Esophagus (tissue), 2 donors: Measurements from ENCODE around the gene C5orf58. TPM values are rescaled to one million over a fixed set of nuclear protein-coding genes. Genes with fewer than 3 reads are reported as not detected.

Experiments
- H3K27ac ChIP-seq, 2 donors: one replicate each; pipeline ENCODE4 v1.5.1; 2013; ENCODE audit warnings: low read depth in 2 of 2, mild to moderate bottlenecking in 2 of 2, inconsistent platforms in 1 of 2, low read length in 1 of 2, moderate library complexity in 1 of 2
- H3K27me3 ChIP-seq, 2 donors: one replicate each; pipeline ENCODE4 v1.6.1; 2013; ENCODE audit warnings: low read length in 2 of 2, control low read depth in 1 of 2, mild to moderate bottlenecking in 1 of 2; ENCODE audit not compliant: insufficient read depth in 2 of 2, control insufficient read depth in 1 of 2
- H3K36me3 ChIP-seq, 2 donors: one replicate each; pipeline ENCODE4 v1.6.1; 2013; ENCODE audit warnings: low read length in 1 of 2; ENCODE audit not compliant: control insufficient read depth in 2 of 2, insufficient read depth in 2 of 2
- H3K4me1 ChIP-seq, 2 donors: one replicate each; pipeline ENCODE4 v1.6.1; 2013; ENCODE audit warnings: low read length in 1 of 2; ENCODE audit not compliant: control insufficient read depth in 2 of 2, insufficient read depth in 2 of 2
- H3K4me3 ChIP-seq, 2 donors: one replicate each; pipeline ENCODE4 v1.5.1; 2013; ENCODE audit warnings: low read length in 2 of 2, mild to moderate bottlenecking in 2 of 2, low read depth in 1 of 2, moderate library complexity in 1 of 2
- H3K9me3 ChIP-seq, 2 donors: one replicate each; pipeline ENCODE4 v1.6.1; 2013; ENCODE audit warnings: mild to moderate bottlenecking in 2 of 2, low read depth in 1 of 2, low read length in 1 of 2, moderate library complexity in 1 of 2; ENCODE audit not compliant: control insufficient read depth in 2 of 2, insufficient read depth in 1 of 2
- WGBS, 2 donors: extraction: QIAGEN DNeasy Blood & Tissue Kit; methylation state at CpG; one replicate each; pipeline ENCODE4 v1.1.7; 2013; 5-methylcytosine and 5-hydroxymethylcytosine counted together
- polyA plus RNA-seq, 2 donors: library from polyadenylated mRNA; stranded (reverse); fragments of 200-250 nt; gene quantifications; one replicate each; pipeline ENCODE4 v1.2.3, GENCODE V29; 2013
- donor health status: healthy with polysubstance abuse.
- donor health status: Bipolar disorder and iron deficiency.

Gene C5orf58
- polyA plus RNA-seq, 2 donors, result 0.06 TPM; not detected in 1

DNA sequence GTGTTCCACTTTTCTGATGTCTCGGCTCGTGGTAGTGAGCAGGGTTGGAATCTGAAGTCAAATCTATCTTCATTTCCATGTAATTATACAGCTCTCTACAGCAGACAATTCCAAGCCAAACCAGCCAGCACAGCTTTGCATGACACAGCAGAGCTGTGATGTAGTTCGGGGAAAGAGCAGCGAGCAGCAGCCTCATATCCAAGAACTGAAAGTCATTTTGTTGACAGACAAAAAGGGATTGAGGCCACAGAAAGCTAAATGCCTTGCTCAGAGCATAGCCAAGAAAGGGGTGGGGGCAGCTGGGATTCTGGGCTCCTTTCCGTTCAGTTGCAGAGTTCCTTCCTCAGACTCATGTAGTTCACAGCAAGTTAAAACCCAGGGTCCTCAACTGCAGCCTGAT is 32.7 kb downstream of the C5orf58 start:
- H3K4me1 ChIP-seq, result peaks cover 0 to 3% of the 10 kb centered on the region in 2 donors
- H3K27me3 ChIP-seq, result no peaks in the 10 kb centered on the region
- H3K27ac ChIP-seq, result no peak overlapping the region
- peaks cover 0 to 4% of the 10 kb centered on the region in 2 donors for H3K36me3 ChIP-seq
- H3K9me3 ChIP-seq, result no peaks in the 10 kb centered on the region
- H3K4me3 ChIP-seq, result no peak overlapping the region
- 34 to 44% methylated on average over 5 of the region's 5 CpGs for WGBS, 2 donors

DNA sequence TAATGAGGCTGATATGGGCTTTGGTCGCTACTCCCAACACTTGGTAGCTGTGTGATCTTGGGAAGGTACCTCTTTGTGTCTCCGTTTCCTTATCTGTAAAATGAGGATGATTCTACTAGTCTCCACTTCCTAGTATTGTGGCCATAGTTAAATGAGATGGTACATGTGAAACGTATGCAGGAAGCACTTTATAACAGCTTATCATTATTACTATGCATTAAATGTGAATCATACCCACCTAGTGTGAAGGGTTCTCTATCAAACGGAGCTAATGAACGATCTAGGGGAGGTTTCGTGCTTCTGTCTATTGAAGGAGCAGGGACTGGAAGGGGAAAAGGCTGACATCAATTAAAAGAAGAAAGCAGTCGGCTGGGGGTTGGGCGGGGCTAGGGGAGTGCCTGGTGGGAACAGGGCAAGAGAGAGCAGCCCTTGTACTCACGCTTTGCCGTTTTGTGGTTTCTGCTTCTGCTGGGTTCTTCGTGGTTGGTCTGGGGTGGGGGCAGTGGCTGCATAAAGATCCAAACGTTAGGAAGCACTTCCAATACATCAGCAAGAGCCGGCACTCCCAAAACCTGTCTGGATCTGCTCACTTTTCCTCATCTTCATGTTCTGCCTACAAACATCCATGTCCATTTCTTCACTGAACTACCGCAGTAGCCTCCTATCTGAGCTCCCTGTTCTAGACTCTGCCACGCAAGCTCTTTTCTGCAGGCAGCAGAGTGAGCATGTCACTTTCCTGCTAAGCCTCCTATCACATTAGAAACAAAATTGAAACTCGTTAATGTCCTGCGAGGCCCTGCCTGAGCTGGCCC is 34.0 kb downstream of the C5orf58 start:
- WGBS, 2 donors, result 56 to 57% methylated on average over 17 of the region's 17 CpGs
- Histone ChIP-seq H3K27ac (peak overlapping the region in 1 of 2 donors; percentile 20), H3K27me3 (no peaks in the 10 kb centered on the region)

DNA sequence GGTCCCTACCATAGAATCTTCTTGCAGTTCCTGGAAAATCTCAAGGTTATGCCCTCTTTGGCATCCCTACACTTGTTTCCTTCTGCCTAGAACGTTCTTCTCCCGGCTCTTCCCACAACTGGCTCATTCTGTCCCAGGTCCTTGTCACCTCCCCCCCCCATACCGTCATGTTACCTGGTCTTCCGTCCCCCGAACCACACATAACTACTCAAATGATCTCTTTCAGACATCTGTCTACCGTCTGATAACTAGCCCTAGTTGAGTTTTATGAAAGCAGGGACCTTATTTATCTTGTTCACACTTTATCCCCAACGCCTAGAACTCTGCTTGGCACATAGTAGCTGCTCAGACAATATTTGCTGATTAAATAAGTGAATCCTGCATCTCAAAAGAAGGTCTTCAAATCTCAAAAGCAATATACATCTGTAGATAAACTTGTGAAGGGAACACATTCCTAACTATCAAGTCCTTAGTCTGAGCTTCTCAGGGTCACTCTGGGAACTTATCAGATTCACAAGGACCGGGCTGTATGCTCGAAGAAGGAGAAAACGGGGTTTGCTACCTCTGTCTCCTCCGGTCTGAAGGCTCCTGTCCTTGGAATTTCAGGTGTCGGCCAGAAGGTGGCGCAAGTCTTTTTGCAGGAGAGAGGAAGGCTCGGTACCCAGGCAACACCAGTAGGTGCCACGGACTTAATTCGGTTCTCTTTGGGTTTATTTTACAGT is 34.8 kb downstream of the C5orf58 start:
- Histone ChIP-seq H3K27ac (peak overlapping the region in 1 of 2 donors; percentile 20), H3K4me3 (no peak overlapping the region), H3K27me3 (no peaks in the 10 kb centered on the region), H3K9me3 (no peaks in the 10 kb centered on the region), H3K4me1 (peaks cover 0 to 3% of the 10 kb centered on the region in 2 donors), H3K36me3 (no peaks in the 10 kb centered on the region)
- WGBS, 2 donors, result 27 to 30% methylated on average over 16 of the region's 16 CpGs

More for the DNA sequence above, 34.0 kb downstream of the C5orf58 start:
- no peaks in the 10 kb centered on the region for H3K9me3 ChIP-seq
- no peaks in the 10 kb centered on the region for H3K36me3 ChIP-seq
- peaks cover 0 to 3% of the 10 kb centered on the region in 2 donors for H3K4me1 ChIP-seq
- H3K4me3 ChIP-seq, result no peak overlapping the region

DNA sequence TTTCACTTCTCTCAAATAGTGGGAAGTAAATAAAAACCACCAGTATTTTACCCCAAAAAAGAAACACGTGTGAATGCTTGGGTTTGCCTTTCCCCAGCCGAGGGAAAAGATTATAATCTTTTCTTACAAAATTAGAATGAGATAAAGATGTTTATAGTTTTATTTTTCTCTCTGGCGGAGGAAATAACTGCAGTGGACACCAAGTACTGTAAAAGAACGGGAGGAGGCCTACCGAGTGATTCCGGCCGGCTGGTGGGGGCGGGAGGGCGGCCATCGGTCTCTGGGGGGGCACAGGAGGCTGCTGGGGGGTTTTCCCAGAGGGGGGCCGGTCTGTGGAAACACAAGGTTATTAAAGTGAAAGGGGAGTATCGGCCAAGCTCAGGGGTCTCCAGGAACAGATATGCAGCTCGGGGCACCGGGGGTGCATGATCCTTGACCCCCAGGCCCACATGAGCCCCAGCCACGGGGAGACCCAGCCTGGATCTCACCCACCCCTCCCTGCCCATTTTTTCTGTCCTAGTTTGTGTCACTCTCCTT is 35.4 kb downstream of the C5orf58 start:
- 36 to 41% methylated on average over 15 of the region's 15 CpGs for WGBS, 2 donors
- Histone ChIP-seq H3K4me1 (peaks cover 0 to 3% of the 10 kb centered on the region in 2 donors), H3K9me3 (no peaks in the 10 kb centered on the region), H3K4me3 (no peak overlapping the region), H3K36me3 (no peaks in the 10 kb centered on the region), H3K27ac (peak overlapping the region in 1 of 2 donors; percentile 17), H3K27me3 (no peaks in the 10 kb centered on the region)

DNA sequence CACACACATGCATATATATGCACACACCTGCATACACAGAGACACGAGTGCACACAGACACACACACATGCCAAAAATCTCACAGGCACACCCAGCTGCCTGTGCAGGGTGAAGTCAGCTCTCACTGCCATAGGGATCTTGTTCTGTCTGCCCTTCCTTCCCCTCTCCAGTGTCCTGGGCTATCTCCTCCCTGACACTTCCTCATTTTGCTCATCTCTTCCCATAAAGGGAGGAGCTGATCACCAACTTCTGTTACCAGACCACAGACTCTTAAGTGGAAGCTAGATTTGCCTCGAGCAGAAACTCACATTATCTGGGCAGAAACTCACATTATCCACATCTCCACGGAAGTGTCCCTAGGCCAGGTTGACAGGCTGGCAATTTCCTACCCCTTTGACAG is 36.1 kb downstream of the C5orf58 start:
- H3K27me3 ChIP-seq, result no peaks in the 10 kb centered on the region
- H3K9me3 ChIP-seq, result no peaks in the 10 kb centered on the region
- H3K4me1 ChIP-seq, result peaks cover 0 to 3% of the 10 kb centered on the region in 2 donors
- H3K4me3 ChIP-seq, result no peak overlapping the region
- WGBS, 2 donors, result 37 to 60% methylated on average over 3 of the region's 3 CpGs
- peak overlapping the region in 1 of 2 donors; percentile 26 for H3K27ac ChIP-seq
- no peaks in the 10 kb centered on the region for H3K36me3 ChIP-seq

DNA sequence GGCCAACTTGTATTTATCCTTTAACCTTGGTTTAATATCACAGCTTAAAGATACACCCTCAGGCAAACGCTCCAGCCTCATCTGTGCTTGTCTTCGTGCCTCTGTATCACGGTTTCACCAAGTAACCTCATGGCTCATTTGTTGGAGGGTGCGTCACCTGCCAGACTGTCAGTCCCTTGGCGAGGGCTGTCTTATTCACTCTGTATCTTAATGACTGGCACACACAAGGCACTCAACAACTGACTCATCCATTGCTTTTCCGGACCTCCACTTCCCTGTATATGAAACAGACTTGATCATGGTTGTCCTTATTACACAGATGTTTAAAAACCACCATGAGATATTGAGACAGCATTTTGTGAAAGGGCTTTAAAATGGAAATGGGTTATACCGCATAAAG is 36.8 kb downstream of the C5orf58 start:
- Histone ChIP-seq H3K27ac (no peak overlapping the region), H3K9me3 (no peaks in the 10 kb centered on the region), H3K36me3 (no peaks in the 10 kb centered on the region), H3K27me3 (no peaks in the 10 kb centered on the region), H3K4me3 (no peak overlapping the region), H3K4me1 (peaks cover 0 to 3% of the 10 kb centered on the region in 2 donors)
- WGBS, 2 donors, result 76 to 79% methylated on average over 7 of the region's 7 CpGs

DNA sequence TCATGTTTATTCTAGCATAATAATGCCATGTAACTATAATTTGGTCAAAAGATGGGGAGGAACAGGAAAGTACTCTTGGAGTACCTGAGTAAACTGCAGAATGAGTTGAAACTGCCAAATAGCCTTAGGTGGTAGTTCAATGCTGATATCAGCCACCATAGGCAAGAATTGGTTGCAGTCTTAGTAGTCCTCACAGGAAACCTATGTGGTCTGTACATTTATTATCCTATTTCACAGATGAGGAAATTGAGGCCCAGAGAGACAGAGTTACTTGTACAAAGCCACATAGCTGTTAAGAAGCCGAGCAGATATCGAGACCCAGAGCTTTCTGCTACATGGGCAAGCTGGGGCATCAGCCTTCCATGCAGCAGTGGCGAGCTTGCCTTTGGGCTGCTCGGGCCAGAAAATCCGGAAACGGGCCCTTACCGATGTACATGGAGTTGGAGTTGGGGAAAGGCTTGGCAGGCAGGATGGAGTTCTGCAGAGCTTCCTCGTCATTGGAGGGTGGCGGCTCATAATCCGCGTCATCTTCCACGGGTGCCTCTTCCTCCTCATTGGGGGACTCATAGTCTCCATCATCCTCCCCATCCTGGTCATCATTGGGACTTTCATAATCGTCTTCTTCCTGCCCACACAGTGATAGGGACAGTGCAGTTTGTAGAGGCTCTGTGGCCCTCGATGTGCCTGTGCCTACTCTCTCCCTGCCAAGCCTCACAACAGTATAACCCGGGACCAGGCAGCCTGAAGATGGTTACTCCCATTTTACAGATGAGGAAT is 37.7 kb downstream of the C5orf58 start:
- H3K9me3 ChIP-seq, result no peaks in the 10 kb centered on the region
- no peak overlapping the region for H3K27ac ChIP-seq
- no peaks in the 10 kb centered on the region for H3K27me3 ChIP-seq
- no peaks in the 10 kb centered on the region for H3K36me3 ChIP-seq
- 83 to 85% methylated on average over 15 of the region's 15 CpGs for WGBS, 2 donors
- H3K4me1 ChIP-seq, result peaks cover 0 to 3% of the 10 kb centered on the region in 2 donors
- no peak overlapping the region for H3K4me3 ChIP-seq

DNA sequence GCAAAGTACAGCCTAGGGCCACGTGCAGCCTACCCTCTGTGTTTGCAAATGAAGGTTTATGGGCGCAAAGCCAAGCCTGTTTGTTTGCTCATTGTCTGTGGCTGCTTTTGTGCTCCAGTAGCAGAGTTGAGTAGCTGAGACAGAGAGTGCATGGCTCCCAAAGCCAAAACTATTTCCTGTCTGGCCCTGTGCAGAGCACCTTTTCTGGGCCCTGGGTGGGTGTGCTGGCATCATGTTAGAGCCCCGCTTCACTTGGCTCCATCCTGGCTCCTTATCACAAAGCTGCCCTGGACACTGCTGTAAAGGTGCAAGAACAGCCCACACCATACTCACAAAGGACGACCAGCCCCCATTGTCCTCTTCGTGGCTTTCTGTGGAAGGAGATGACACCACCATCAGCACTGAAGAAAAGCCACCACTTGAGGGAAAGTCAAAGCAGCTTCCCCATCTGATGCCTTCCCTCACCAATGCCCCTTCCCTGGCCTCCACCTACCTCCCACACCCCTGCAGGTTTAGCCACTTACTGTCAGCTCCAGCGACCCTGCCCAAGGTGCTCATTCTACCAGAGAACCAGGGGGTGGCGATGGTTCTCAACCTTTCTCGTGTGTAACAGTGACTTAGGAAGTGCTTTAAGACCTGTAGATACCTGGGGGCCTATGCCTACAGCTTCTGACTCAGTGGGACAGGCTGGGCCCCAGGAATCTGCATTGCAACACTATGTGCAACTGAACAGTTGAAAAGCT is 41.4 kb downstream of the C5orf58 start:
- Histone ChIP-seq H3K4me3 (no peak overlapping the region), H3K27me3 (no peaks in the 10 kb centered on the region), H3K36me3 (no peaks in the 10 kb centered on the region), H3K9me3 (no peaks in the 10 kb centered on the region), H3K27ac (no peak overlapping the region), H3K4me1 (peaks cover 0 to 2% of the 10 kb centered on the region in 2 donors)
- WGBS, 2 donors, result 58 to 62% methylated on average over 8 of the region's 8 CpGs
